ENCODE measurements around the gene TBX6. TPM values are rescaled to one million over a fixed set of nuclear protein-coding genes. Genes with fewer than 3 reads are reported as not detected.

The TBX6 gene
- total RNA-seq, 1 donor from 2014 or later: 3.6 TPM

DNA sequence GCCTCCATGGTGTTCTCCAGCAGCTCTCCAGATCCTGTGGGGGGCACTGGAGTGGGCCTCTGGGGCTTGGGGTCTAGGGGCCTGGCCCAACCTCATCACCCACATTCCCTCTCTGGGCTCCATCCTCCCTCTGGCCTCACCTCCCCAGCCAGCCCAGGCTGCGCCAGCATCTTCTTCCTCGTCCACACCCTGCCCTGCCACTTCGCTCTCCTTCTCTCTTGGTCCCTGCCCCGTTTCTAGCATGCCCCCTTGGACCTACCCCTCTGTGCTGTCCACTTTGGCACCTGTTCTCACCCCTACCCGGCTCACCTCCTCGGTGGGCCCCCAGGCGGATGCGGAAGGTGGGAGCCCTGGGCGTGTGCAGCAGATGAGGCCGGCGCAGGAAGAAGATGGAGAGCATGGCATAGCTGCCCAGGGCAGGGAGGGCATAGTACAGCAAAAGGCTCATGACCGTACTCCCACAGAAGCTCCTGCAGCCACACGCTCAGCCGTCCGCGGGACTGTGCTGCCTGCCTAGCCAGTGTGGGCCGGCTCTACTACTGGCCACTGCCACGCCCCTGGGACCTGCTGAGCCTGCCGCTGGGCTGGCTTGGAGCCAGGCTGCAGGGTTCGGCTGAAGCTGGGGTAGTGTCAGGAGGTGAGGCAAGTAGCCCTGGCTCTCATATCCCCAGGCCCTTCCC, 21.4 kb upstream of the TBX6 start, which contains the start of gene GDPD3:
TSS of gene GDPD3 (minus strand) at position 507 of the 680 bp plus-strand sequence. CDS start at position 448, 59 bp downstream.
- peak; percentile 75 for ATAC-seq

DNA sequence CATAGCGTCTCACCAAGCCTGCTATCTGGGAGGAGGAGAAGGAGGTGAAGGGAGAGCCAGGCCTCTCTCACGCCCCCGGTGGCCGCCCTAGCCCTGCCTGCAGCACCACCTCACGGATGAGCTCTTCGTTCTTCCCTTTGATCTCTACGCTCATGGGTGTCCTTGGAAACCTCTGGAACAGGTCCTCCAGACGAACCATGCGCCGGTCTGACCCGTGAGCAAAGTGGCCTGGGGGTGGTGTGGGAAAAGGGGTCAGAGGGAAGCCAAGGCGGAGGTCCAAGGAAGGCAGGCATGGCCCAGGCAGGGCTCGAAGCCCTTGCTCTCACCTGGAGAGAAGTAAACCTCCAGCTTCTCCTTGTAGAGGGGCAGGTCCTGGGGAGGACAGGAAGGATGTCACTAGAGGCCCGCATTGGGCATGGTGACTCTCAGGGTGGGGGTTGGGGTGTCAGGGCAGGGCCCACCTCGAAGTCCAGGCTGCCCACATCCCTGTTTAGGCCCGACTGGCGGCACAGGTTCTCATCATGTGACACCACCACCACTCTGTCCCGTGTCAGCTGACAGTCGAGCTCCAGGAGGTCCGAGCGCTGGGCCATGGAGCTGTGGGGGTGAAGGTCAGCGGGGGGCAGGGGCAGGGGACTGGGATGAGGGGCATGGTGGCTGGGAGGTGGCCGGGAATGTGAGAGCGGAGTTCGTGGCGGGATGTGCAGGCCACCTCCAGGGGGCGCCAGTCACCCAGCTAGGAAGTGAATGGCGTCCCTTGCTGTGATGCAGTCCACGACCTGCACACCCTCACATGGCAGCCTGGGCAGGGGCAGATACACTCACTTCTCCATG, 20.7 kb upstream of the TBX6 start:
- peak; percentile 40 for ATAC-seq

GRCh38 chr16:30110661-30111060, 18.9 kb upstream of the TBX6 start:
- ATAC-seq: no peak

DNA sequence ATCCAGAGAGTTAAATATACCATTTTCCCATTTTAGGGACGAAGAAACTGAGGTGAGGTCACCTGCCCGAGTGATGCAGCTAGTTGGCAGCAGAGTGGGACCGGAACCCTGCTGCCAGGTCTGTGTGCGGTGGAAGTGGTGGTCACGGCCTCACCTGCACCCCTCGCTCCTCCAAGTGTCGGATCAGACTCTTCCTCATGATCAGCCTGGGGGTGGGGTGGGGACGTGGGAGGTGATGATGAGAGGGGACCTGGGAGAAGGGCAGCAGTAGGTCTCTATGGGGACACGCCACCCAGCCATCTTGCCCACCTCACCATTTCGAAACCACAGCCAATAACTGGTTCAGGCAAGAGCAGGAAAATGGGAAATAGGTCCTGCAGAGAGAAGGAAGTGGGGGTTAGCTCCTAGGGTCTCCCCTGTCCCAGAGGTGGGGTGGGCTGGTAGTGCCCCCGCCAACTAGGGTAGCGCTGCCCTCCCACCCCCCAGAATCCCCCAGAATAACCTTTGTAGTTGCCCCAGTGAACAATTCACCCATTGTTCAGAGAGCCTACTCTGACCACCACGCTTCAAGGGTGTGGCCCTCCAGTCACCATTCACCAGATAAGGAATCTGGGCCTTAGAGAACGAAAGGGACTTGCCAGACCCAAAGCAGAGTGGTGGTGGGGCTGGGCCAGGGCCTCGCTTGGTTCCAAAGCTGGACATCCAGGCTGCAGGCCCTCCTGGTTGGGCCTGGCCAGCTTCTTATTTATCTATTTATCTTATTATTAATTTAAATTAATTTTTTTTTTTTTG, 16.5 kb upstream of the TBX6 start:
- ATAC-seq: no peak

DNA sequence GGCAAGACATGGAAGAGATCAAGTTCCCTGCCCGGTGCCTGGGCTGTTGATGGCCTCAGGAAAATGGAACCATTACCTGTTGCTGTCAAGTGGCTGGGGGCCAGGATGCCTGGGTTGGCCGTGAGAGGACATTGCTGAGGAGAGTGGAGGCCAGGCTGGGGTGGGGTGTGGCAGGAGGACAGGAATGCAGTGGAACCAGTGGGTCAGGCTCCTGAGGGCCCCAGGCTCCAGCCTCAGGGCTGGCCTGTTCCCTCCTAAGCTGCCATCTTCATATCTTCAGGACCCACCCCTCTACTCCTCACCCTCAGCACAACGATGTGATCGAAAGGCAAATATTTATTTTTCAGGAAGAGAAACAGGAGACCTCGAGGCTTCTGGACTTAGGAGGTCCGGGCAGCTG, 12.8 kb upstream of the TBX6 start:
- ATAC-seq: peak; percentile 84

- peak; percentile 9 for ATAC-seq
Measured at GRCh38 chr16:30104090-30104489, 12.4 kb upstream of the TBX6 start.

- ATAC-seq: no peak
Measured at GRCh38 chr16:30096862-30097563, 5.3 kb upstream of the TBX6 start.

DNA sequence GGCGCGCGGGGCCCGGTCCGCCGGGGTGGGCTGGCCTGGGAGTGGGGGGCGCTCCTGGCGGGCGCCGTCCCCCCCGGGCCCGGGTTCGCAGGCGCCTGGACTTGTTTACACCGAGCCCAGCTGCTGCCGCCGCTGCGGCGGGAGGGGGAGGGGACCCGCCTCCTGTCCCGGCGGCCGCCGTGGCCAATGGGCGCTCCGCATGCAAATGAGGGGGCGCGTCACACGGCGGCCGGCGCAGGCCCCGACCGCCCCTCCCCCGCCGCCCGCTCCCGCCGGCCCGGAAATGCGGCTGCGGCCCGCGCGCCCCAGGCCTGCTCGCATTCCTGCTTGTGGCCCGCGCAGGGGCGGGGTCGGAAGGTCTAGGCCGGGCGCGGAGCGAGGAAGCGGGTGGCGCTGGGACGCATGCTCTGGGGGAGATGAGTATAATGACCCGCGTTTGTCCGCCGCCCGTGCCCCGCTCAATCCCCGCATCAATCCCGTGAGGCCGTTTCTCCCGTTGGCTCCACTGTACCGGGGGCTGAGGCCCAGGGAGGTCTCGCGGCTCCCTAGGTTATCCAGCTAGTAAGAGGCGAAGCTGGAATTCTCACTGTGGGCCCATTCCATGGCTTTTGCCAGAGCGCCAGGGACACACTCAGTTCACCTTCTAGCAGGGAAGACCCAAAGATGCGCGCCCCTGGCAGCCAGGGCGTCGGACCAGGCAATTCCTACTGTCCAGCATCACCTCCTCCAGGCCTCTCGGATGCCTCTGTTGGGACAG, 4.6 kb upstream of the TBX6 start, which contains the start of gene YPEL3:
TSS of gene YPEL3 (minus strand) at position 109 of the 757 bp plus-strand sequence. CDS start 731 bp downstream, outside the sequence.
- ATAC-seq: peak; percentile 76

GRCh38 chr16:30095166-30096078, 3.7 kb upstream of the TBX6 start:
- ATAC-seq: no peak

DNA sequence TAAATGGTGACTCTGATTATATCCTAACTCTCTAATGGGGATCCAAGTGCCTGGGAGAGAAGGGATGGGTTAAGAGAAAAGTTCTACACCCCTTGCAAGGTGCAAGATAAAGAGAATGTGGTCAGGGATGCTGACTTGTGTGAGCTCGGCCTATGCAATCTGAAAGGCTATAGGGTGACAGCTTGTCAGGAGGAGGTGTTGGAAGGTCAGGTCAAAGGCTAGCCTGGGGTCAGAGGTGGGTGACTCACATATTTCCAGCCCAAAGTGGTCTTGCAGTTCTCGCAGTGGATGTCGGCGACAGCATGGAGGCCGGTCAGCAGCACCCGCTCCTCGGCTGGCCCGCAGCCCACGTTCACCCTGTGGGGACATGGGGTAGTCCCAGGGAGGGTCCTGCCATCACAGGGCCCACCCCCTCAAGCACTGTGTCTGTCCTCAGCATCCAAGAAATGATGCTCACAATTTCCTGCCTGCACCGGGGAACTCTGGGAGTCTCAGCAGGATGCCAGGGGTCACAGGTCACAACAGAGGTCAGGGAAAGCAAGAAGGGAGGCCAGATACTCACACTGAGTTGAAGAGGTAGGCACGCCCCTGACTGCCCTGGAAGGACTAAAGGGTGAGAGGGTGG, 2.9 kb upstream of the TBX6 start:
- no peak for ATAC-seq

DNA sequence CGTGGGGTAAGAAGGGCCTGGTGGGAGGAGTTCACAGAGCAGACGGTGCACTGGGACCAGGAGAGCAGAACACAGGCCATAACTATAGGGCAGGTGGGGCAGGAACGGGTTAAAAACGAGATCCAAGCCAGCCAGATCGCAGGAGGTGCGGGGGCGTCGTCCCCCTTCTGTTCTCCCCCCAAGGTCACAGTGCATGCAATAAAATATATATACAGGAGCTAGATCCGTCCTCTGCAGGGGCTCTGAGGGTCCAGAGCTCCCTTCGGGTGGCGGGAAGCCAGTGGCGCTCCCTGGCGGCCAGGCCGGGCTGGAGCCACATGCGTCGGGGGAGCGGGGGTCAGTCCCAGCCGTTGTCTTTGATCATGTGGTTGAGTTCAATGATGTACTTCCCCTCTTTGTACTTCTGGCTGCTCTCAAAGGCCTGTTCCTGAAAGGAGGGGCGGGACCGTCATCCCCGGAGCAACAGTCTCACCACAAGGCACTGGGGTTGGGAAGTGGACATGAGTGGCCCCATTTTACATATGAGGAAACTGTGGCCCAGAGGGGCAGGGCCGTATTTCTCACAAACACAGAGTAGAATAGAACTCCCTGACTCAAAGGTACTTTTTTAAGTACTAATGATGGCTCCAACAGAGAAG, 768 bp upstream of the TBX6 start:
- peak; percentile 22 for ATAC-seq

GRCh38 chr16:30090610-30091331, 953 bp downstream of the TBX6 start:
- ATAC-seq: no peak

GRCh38 chr16:30088832-30089624, 2.7 kb downstream of the TBX6 start:
- no peak for ATAC-seq

- no peak for ATAC-seq
Measured at GRCh38 chr16:30088237-30088831, 3.4 kb downstream of the TBX6 start.

DNA sequence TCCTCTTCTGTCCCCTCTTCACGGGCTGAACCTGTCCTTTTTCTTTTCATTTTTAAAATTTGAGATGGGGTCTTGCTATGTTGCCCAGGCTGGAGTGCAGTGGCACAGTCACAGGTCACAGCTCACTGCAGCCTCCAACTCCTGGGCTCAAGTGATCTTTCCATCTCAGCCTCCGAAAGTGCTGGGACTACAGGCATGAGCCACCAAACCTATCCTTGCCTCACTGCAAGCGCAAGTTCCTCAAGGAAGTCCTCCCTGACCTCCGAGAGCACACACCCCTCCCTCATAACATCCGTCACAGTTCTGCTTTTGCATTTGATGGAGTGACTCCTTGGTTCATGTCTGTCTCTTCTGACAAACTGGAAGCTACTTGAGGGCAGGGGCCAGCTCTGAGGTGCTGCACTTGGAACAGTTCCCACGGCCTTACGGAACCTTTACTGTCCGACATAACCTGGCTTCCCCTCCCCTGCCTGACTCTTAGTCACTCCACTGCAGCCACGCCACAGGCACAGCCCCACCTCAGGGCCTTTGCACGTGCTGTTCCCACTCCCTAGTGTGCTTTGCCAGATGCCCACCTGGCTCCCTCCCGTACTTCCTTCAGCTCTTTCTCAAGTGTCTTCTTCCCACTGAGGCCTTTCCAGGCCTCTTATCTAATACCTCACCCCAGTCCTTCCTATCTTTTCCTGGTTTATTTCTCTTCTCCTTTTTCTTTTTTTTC, 4.4 kb downstream of the TBX6 start:
- no peak for ATAC-seq

- no peak for ATAC-seq
Measured at GRCh38 chr16:30086291-30087140, 5.2 kb downstream of the TBX6 start.
